ENCODE measurements around the gene INPP5A.
A peak's percentile ranks its signal among the peaks of the same experiment; 100 is the strongest.
"Not testable (repeated sequence)": the region's sequence is repeated elsewhere in the genome, so short reads cannot be mapped to it uniquely, and the experiment has no call there.

INPP5A gene

GRCh38 chr10:132662186-132662920 lies 124.8 kb downstream of the INPP5A start:
- DNase-seq (ENCODE audit: low spot score), result no peak

GRCh38 chr10:132663666-132664365 lies 126.2 kb downstream of the INPP5A start:
- no peak for DNase-seq (ENCODE audit: low spot score)

- DNase-seq (ENCODE audit: low spot score), result no peak
Observed at GRCh38 chr10:132664407-132664806, 126.8 kb downstream of the INPP5A start.

GRCh38 chr10:132664883-132665282 lies 127.3 kb downstream of the INPP5A start:
- no peak for DNase-seq (ENCODE audit: low spot score)

- DNase-seq (ENCODE audit: low spot score), result peak; percentile 93
Observed at GRCh38 chr10:132665946-132666704, 128.5 kb downstream of the INPP5A start.

GRCh38 chr10:132666705-132667341 lies 129.2 kb downstream of the INPP5A start:
- no peak for DNase-seq (ENCODE audit: low spot score)

GRCh38 chr10:132667342-132668047 lies 129.9 kb downstream of the INPP5A start:
- peak; percentile 53 for DNase-seq (ENCODE audit: low spot score)

- no peak for DNase-seq (ENCODE audit: low spot score)
Observed at GRCh38 chr10:132668048-132668394, 130.4 kb downstream of the INPP5A start.

GRCh38 chr10:132669208-132669861 lies 131.7 kb downstream of the INPP5A start:
- no peak for DNase-seq (ENCODE audit: low spot score)

- DNase-seq (ENCODE audit: low spot score), result no peak
Observed at GRCh38 chr10:132670546-132671227, 133.1 kb downstream of the INPP5A start.

- DNase-seq (ENCODE audit: low spot score), result no peak
Observed at GRCh38 chr10:132671228-132672154, 133.9 kb downstream of the INPP5A start.

GRCh38 chr10:132673746-132674145 lies 136.2 kb downstream of the INPP5A start:
- not testable (repeated sequence) for DNase-seq (ENCODE audit: low spot score)

- DNase-seq (ENCODE audit: low spot score), result no peak
Observed at GRCh38 chr10:132674311-132674710, 136.7 kb downstream of the INPP5A start.

- DNase-seq (ENCODE audit: low spot score), result no peak
Observed at GRCh38 chr10:132675031-132675740, 137.6 kb downstream of the INPP5A start.

- DNase-seq (ENCODE audit: low spot score), result no peak
Observed at GRCh38 chr10:132676193-132676891, 138.8 kb downstream of the INPP5A start.

- DNase-seq (ENCODE audit: low spot score), result no peak
Observed at GRCh38 chr10:132677096-132677472, 139.5 kb downstream of the INPP5A start.

- DNase-seq (ENCODE audit: low spot score), result no peak
Observed at GRCh38 chr10:132677473-132678227, 140.1 kb downstream of the INPP5A start.
